ENCODE data around the gene TMEM255B.
"Not testable (repeated sequence)": the region's sequence is repeated elsewhere in the genome, so short reads cannot be mapped to it uniquely, and the experiment has no call there.

The TMEM255B gene

GRCh38 chr13:113734826-113735125 is 24.2 kb upstream of the TMEM255B start:
- no peak for DNase-seq (ENCODE audit: low read depth in 3 of 3)

DNA sequence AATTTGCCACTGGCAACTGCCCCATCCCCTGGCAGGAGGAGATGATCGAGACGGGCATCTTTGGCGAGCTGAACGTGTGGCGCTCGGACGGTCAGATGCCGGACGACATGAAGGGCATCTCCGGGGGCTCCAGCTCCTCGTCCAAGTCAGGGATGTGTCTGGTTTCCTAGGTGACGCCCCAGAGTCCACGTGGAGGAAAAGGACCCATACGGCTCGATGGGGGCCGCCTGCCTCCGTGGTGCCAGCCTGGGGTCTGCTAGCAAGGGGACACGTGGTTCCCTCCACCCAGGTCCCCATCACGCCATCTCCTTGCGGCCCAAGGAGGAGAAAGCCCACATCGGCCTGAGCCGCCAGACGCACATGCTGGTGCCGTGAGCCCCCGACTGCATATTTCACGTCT is 23.8 kb upstream of the TMEM255B start:
- no peak for DNase-seq (ENCODE audit: low read depth in 3 of 3)

- DNase-seq (ENCODE audit: low read depth in 3 of 3) = no peak
Measured at GRCh38 chr13:113735750-113736149, 23.3 kb upstream of the TMEM255B start.

DNA sequence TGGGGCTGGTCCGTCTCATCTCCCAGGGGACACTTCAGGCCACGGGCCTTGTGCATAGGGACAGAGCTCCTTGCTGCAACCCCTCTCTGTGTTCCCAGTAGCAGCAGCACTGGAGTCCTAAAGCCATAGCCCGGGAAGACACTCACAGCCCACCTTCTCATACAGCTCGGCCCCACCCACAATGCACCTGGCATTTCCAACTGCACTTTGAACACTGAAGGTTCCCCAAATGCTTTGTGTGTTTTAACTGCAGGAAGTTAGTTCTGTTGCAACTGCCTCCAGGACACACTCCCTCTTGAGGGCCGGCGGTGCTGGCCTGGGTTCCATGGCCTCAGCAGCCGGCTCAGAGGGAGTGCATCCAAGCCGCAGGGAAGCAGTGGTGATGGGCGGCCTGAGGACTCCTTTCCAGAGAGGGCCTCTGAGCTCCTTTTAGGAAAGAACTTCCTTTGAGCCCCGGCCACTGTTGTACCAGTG is 22.7 kb upstream of the TMEM255B start:
- no peak for DNase-seq (ENCODE audit: low read depth in 3 of 3)

DNA sequence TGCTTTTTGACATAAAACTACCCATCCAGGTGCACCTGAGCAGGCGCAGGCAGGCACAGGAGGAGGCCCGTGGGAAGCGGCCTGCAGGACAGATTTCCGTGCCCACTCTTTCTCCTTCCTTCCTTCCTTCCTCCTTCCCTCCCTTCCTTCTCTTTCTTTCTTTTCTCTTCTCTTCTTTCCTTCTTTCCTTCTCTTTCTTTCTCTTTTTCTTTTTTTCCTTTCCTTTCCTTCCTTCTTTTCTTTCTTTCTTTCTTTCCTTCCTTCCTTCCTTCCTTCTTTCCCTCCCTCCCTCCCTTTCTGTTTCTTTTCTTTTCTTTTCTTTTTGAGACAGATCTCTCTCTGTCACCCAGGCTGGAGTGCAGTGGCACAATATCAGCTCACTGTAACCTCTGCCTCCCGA is 21.2 kb upstream of the TMEM255B start:
- no peak for DNase-seq (ENCODE audit: low read depth in 3 of 3)

DNA sequence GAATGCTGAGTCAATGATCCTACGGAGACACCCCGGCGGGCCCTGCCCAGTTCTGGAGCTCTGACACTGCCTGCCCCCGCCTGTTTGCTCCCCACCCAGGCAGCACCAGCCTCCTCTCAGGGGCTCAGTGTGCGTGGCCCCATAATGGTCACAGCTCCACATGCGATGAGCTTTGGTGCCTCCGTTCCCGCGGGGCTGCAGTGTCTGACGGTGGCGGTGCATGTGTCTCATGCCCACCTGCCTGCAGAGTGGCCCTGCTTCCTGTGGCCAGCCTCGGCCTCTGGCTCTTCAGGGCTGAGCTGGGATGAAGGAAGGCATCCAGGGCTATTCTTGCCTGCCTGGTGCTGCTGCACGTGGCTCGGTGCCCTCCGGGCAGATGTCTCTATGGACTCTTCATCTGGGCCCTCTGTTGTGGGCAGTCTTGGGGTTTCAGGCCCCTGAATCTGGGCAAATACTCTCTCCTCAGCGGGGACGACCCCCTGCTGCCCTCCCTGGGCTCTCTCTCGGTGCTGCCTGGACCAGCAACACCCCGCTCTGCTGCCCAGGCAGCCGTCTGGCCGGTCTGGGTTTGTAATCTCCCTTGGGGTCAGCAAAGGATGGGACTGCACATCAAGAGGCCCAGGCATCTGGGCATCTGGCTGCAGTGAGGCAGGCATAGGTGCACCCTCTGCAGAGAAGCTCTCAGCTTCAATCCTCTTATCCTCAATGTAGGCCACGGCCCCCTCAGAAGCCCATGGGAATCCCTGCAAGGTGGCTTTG is 19.3 kb upstream of the TMEM255B start:
- DNase-seq (ENCODE audit: low read depth in 3 of 3) = no peak

DNA sequence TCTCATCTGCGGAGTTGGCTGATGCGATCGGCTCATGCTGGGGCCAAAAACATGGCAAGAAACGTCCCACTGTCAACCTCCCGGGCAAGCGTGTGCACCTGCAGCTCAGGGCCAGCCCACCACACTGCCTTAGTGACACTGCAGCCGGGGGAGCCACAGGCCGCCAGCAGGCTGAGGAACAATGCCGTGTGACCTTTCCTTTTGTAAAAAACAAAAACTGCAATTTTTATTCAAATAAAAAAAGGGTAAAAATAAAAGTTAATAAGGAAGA is 18.8 kb upstream of the TMEM255B start:
- no peak for DNase-seq (ENCODE audit: low read depth in 3 of 3)

DNA sequence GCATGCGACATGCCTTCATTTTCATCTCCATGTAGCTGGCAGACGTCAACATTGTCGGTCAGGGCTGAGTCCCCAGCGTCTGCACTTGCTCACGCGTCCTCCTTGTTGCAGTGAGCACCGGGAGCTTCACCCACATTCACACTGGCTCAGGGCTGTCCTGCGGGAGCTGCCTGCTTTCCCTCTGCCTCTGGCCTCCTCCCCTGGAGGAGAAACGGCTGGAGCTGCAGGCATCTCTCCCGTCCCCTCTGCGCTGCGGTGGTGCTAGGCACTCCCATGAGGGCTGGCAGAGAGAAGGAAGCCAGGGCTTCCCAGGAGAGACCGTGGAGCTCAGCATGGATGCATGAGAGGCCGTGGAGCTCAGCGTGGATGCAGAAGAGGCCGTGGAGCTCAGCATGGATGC is 18.4 kb upstream of the TMEM255B start:
- no peak for DNase-seq (ENCODE audit: low read depth in 3 of 3)

GRCh38 chr13:113741191-113741668 is 17.8 kb upstream of the TMEM255B start:
- no peak for DNase-seq (ENCODE audit: low read depth in 3 of 3)

DNA sequence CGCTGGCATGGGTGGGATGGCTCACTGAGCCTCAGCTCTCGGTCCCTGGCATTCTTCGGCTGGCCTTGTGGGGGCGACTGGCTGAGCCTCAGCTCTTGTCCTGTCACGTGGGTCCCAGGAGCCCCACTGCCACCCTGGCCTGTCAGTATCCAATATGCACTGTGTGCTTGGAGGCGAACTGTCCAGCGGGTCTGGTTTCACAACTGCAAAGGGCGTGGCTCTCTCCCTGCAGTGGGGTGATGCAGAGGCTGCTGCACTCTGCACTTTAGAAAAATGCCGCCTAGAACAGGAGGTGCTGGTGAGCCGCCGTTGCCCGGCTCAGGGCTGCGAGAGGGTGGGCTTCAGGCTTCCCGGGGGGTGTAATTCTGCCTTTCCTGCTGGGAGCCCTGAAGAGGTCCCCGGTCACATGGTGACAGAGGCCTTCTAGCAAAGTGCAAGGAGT is 17.0 kb upstream of the TMEM255B start:
- no peak for DNase-seq (ENCODE audit: low read depth in 3 of 3)

GRCh38 chr13:113742445-113743120 is 16.4 kb upstream of the TMEM255B start:
- no peak for DNase-seq (ENCODE audit: low read depth in 3 of 3)

- DNase-seq (ENCODE audit: low read depth in 3 of 3) = no peak
Measured at GRCh38 chr13:113743366-113744195, 15.4 kb upstream of the TMEM255B start.

- DNase-seq (ENCODE audit: low read depth in 3 of 3) = no peak
Measured at GRCh38 chr13:113744197-113745000, 14.6 kb upstream of the TMEM255B start.

DNA sequence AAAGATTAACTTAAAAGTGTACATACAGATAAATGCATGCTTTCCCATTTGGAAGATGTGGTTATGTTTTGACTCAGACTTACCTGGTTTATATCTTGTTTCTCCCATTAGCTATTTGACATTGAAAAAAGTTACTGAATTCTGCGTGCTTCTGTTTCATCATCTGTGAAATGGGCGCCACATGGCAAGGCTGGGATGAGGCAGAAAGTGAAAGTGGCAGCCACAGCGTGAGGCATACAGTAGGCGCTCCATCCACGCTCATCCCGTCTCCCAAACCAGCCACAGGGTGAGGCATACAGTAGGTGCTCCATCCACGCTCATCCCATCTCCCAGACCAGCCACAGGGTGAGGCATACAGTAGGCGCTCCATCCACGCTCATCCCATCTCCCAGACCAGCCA is 14.0 kb upstream of the TMEM255B start:
- DNase-seq (ENCODE audit: low read depth in 3 of 3) = no peak

DNA sequence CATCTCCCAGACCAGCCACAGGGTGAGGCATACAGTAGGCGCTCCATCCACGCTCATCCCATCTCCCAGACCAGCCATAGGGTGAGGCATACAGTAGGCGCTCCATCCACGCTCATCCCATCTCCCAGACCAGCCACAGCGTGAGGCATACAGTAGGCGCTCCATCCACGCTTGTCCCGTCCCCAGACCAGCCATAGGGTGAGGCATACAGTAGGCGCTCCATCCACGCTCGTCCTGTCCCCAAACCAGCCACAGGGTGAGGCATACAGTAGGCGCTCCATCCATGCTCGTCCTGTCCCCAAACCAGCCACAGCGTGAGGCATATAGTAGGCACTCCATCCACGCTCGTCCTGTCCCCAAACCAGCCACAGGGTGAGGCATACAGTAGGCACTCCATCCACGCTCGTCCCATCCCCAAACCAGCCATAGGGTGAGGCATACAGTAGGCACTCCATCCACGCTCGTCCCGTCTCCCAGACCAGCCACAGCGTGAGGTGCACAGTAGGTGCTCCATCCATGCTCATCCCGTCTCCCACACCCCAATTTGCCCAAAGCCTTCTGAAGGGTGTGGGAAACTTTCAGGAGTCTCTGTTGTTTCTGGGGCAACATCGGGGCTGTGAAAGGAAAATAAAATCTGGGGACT is 13.4 kb upstream of the TMEM255B start:
- DNase-seq (ENCODE audit: low read depth in 3 of 3) = not testable (repeated sequence)

DNA sequence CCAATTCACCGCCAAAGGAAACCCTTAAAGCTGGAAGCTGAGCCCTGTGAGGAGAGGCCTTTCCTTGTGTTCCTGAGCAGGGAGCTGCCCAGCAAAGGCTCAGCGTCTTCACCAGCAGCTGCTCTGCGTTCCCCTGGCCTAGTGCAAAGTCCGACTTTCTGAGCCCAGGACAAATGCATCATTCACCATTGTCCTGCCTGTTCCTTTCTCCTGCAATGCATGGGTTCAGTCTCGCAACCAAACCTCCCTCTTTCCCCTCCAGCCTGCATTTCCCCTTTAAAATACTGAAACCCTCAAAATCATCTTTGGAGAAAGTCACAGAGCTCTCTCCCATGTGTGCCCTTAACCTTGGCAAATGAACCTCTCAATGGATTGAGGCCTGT is 12.9 kb upstream of the TMEM255B start:
- DNase-seq (ENCODE audit: low read depth in 3 of 3) = no peak

DNA sequence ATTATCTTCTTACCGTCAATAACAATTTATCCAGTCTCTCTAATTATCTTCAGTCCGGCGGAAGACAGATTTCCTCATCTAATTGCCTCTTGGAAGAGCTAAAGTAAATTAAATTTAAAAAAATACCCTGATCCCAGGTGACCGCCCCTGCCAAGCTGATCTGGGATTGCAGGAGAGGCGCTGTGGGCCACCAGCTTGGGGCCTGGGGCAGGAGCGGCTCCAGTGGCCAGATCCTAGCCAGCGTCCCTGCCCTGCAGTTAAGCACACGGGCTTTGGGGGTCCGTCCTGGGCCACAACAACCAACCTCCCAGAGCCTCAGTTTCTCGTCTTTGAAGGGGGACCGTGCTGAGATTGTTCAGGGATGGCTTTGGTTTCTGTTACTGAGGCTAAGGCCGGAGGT is 12.4 kb upstream of the TMEM255B start:
- DNase-seq (ENCODE audit: low read depth in 3 of 3) = no peak

DNA sequence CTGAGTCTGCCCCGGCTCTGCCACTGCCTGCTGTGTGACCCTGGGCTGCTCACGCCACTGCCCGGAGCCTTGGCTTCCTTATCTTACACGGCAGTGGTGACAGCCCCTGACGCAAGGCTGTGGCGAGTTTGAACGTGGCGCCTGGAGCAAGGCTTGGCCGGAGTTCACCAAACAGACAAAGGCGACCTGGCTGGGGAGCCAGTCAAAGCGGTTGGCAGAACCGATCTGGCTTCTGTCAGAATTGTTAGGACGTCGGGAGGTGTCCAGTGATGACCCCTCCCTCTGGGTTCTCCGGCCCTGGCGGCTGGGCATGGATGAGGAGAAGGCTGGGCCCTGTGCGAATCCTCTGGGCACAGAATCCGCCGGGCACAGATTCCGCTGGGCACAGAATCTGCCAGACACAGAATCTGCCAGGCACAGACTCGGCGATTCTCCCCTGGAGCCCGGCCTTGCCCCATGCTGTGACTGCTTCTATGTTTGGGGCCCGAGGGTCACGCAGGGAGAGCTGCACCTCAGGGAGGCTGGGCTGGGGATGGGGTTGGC is 11.7 kb upstream of the TMEM255B start:
- no peak for DNase-seq (ENCODE audit: low read depth in 3 of 3)

GRCh38 chr13:113748101-113748861 is 10.7 kb upstream of the TMEM255B start:
- DNase-seq (ENCODE audit: low read depth in 3 of 3) = no peak

DNA sequence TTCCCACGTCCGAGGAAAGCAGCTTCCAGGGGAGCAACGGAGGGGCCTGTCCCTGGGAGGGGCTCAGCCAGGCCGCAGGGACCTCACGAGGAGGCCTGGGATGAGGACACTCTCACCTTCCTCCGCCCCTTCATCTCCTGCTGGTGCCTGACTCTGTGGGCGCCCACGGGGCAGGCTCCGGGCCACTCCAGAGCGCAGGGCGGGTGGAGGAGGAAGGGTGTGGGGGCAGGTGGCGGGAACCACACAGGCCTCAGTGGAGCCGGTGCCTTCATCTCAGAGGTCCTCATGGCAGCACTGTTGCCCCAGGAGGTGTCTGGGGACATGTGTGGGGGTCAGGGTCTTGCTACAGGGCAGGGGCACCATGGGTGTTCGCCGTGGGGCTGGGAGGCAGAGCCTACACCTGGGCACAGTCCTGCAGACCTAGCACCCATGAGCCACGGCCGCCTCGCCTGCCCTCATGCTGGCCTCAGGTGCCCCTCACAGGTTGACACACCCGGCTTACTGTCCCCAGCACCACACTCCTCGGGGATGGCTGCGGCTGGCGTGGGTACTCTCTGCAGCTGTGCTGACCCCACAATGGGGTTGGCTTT is 10.1 kb upstream of the TMEM255B start:
- DNase-seq (ENCODE audit: low read depth in 3 of 3) = no peak
